Ishikawa (cell line): ENCODE measurements around the gene BICDL2.

ENCODE experiments used
- CEBPB ChIP-seq: IDR thresholded peaks from 2 replicates; pipeline ENCODE4 v1.6.1; 2012
- EP300 ChIP-seq: IDR thresholded peaks from 2 replicates; pipeline ENCODE4 v1.6.1; 2012; ENCODE audit warnings: borderline replicate concordance
- NFIC ChIP-seq: IDR thresholded peaks from 2 replicates; pipeline ENCODE4 v1.6.1; 2012
- RAD21 ChIP-seq: IDR thresholded peaks from 2 replicates; pipeline ENCODE4 v1.6.1; 2012; ENCODE audit warnings: low read depth
- TAF1 ChIP-seq: IDR thresholded peaks from 2 replicates; pipeline ENCODE4 v1.6.1; 2012; ENCODE audit warnings: low read depth, mild to moderate bottlenecking
- YY1 ChIP-seq: IDR thresholded peaks from 2 replicates; pipeline ENCODE4 v1.6.1; 2012; ENCODE audit warnings: low read depth
- ZBTB7A ChIP-seq: IDR thresholded peaks from 2 replicates; pipeline ENCODE4 v1.6.1; 2012; ENCODE audit warnings: low read depth
- TF ChIP-seq, protein P1 (sequence below): IDR thresholded peaks from 2 replicates; pipeline ENCODE4 v1.6.1; 2012; ENCODE audit warnings: low read depth, mild to moderate bottlenecking

- TF ChIP-seq CEBPB (no peak), NFIC (no peak), TAF1 (no peak), ZBTB7A (no peak), YY1 (no peak), RAD21 (no peak), EP300 (no peak)
- TF ChIP-seq, protein P1, sequence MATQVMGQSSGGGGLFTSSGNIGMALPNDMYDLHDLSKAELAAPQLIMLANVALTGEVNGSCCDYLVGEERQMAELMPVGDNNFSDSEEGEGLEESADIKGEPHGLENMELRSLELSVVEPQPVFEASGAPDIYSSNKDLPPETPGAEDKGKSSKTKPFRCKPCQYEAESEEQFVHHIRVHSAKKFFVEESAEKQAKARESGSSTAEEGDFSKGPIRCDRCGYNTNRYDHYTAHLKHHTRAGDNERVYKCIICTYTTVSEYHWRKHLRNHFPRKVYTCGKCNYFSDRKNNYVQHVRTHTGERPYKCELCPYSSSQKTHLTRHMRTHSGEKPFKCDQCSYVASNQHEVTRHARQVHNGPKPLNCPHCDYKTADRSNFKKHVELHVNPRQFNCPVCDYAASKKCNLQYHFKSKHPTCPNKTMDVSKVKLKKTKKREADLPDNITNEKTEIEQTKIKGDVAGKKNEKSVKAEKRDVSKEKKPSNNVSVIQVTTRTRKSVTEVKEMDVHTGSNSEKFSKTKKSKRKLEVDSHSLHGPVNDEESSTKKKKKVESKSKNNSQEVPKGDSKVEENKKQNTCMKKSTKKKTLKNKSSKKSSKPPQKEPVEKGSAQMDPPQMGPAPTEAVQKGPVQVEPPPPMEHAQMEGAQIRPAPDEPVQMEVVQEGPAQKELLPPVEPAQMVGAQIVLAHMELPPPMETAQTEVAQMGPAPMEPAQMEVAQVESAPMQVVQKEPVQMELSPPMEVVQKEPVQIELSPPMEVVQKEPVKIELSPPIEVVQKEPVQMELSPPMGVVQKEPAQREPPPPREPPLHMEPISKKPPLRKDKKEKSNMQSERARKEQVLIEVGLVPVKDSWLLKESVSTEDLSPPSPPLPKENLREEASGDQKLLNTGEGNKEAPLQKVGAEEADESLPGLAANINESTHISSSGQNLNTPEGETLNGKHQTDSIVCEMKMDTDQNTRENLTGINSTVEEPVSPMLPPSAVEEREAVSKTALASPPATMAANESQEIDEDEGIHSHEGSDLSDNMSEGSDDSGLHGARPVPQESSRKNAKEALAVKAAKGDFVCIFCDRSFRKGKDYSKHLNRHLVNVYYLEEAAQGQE, result no peak
Observed at GRCh38 chr16:3001316-3001715, 35.4 kb downstream of the BICDL2 start.
